ENCODE data around the gene ARSG.
"Not testable (repeated sequence)": the region's sequence is repeated elsewhere in the genome, so short reads cannot be mapped to it uniquely, and the experiment has no call there.

- TF ChIP-seq ZNF274 (IDR thresholded peaks at IDR 0.05; ENCODE audit: insufficient read depth, insufficient read length); ELK1 (IDR thresholded peaks at IDR 0.05; ENCODE audit: low read depth, low read length); JUNB (IDR thresholded peaks at IDR 0.05); MXI1 (IDR thresholded peaks at IDR 0.05; ENCODE audit: low read depth, low read length); PBX3 (IDR thresholded peaks at IDR 0.05; ENCODE audit: insufficient replicate concordance, low read depth, low read length); SMC3 (IDR thresholded peaks at IDR 0.05; ENCODE audit: borderline replicate concordance, low read length); RAD51 (IDR thresholded peaks at IDR 0.05); ZNF24 (IDR thresholded peaks at IDR 0.05): not testable (repeated sequence)
- TF ChIP-seq, protein P1, sequence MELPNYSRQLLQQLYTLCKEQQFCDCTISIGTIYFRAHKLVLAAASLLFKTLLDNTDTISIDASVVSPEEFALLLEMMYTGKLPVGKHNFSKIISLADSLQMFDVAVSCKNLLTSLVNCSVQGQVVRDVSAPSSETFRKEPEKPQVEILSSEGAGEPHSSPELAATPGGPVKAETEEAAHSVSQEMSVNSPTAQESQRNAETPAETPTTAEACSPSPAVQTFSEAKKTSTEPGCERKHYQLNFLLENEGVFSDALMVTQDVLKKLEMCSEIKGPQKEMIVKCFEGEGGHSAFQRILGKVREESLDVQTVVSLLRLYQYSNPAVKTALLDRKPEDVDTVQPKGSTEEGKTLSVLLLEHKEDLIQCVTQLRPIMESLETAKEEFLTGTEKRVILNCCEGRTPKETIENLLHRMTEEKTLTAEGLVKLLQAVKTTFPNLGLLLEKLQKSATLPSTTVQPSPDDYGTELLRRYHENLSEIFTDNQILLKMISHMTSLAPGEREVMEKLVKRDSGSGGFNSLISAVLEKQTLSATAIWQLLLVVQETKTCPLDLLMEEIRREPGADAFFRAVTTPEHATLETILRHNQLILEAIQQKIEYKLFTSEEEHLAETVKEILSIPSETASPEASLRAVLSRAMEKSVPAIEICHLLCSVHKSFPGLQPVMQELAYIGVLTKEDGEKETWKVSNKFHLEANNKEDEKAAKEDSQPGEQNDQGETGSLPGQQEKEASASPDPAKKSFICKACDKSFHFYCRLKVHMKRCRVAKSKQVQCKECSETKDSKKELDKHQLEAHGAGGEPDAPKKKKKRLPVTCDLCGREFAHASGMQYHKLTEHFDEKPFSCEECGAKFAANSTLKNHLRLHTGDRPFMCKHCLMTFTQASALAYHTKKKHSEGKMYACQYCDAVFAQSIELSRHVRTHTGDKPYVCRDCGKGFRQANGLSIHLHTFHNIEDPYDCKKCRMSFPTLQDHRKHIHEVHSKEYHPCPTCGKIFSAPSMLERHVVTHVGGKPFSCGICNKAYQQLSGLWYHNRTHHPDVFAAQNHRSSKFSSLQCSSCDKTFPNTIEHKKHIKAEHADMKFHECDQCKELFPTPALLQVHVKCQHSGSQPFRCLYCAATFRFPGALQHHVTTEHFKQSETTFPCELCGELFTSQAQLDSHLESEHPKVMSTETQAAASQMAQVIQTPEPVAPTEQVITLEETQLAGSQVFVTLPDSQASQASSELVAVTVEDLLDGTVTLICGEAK (IDR thresholded peaks at IDR 0.05; ENCODE audit: borderline replicate concordance) = not testable (repeated sequence)
- TF ChIP-seq BHLHE40 (IDR thresholded peaks at IDR 0.05; ENCODE audit: borderline replicate concordance in 1 of 2, low read depth in 2 of 2, low read length in 1 of 2) = peak; percentile 52 to 86; a peak in 3 of 4 replicates
These were observed 32.2 kb upstream of the ARSG start for GRCh38 chr17:68258890-68259647.
